Measurements from ENCODE around the gene RASAL1.

Gene RASAL1

GRCh38 chr12:113062502-113063395 lies 72.8 kb downstream of the RASAL1 start:
- POLR2A ChIA-PET (ENCODE audit: low non-redundant PET), result no interaction called here
- no peak for DNase-seq (ENCODE audit: low spot score)
- CTCF ChIA-PET, result interaction anchor here (0.6 to 0.7 kb wide), 2 partner anchors 18 to 536 kb away, joined by 3 read pairs; no protein-coding TSS in a partner anchor
- no peak for TF ChIP-seq CTCF (conservative IDR thresholded peaks at IDR 0.05; ENCODE audit: low read depth)
- no peak overlapping the region for H3K27ac ChIP-seq

DNA sequence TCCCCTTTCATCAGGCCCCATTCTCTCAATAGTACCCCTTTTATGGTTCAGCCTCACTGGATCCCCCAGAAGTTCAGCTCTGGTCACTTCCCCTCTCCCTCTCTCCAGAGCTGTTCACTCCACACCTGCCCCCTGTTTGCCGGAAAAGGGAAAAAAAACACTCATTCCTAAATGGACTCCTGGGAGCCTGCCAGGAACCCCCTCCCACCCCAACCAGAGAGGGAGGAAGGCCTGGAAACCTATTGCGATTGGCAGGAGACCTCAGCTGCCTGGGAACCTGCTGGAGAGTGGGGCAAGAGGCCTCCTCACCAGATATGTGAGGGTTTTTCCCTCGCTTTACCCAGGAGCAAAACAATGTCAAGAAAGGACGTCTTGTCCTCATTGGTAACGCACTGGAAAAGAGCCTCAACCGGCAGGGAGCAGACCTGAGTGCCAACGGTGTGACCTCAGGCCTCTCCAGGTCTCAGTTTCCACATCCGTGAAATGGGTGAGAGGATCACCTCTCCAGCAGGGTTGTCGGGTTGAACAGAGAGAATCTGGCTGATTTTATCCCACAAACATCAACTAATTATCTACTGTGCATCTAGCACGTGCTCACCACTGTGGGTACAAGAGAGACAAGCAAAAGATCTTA lies 74.4 kb downstream of the RASAL1 start:
- POLR2A ChIA-PET (ENCODE audit: low non-redundant PET), result no interaction called here
- H3K27ac ChIP-seq, result no peak overlapping the region

DNA sequence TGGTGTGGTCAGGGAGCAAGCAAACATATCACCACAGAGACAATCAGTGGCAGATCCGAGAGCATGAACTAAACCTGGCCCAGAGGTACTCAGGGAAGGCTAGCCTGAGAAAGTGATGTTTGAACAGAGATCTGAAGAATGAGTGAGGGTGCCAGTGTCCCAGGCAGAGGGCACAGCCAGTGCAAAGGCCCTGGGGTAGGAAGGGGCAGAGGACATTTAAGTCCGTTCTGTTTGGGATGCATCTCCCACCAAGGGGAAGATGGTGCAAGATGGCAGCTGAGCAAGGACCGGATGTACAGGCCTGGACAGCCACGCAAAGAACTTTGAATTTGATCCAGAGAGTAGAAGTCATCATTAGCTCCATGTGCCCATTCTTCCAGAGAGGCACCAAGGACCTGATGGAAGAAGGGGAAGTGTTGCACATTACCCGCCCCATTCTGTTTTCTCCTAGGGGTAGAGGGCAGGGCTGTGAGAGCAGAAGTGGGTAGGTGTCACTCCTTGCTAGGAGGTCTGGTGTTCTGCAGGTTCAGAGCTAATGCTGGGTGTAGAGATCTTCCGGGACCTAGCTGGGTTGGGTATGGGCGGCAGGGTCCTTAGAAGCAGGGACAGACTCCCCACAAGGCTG lies 75.1 kb downstream of the RASAL1 start:
- no peak for TF ChIP-seq CTCF (conservative IDR thresholded peaks at IDR 0.05; ENCODE audit: low read depth)
- POLR2A ChIA-PET (ENCODE audit: low non-redundant PET), result no interaction called here
- DNase-seq (ENCODE audit: low spot score), result no peak
- CTCF ChIA-PET, result no interaction called here
- H3K27ac ChIP-seq, result no peak overlapping the region

More for the DNA sequence above, 74.4 kb downstream of the RASAL1 start:
- DNase-seq (ENCODE audit: low spot score), result no peak
- CTCF ChIA-PET, result interaction anchor here (0.7 kb wide), 1 partner anchor 12 kb away, joined by 4 read pairs; no protein-coding TSS in a partner anchor
- TF ChIP-seq CTCF (conservative IDR thresholded peaks at IDR 0.05; ENCODE audit: low read depth), result no peak

DNA sequence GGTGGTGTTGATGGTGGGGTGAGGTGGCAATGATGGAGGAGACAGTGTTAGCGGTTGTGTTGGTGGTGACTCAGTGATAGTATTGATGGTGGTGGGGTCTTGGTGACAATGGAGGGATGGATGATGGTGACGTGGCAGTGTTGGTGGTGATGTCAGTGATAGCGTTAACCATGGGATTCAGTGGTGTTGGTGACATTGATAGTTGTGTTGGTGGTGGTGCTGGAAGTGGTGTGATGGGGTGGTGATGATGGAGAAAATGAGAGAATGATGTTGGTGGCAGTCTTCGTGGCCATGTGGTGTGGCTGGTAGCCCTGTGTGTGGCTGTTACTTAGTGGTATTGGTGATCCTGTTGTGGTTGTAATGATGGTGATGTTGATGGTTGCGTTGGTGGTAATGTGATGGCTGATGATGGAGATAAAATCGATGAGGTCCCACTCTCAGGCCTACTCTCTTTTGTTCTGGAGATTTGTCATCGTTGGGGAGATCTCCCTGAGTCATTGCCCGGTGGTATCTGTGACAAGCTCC lies 76.4 kb downstream of the RASAL1 start:
- ChIA-PET POLR2A (ENCODE audit: low non-redundant PET) (no interaction called here), CTCF (interaction anchor here (0.9 kb wide), 1 partner anchor 203 kb away, joined by 6 read pairs; no protein-coding TSS in a partner anchor)
- TF ChIP-seq CTCF (conservative IDR thresholded peaks at IDR 0.05; ENCODE audit: low read depth), result no peak
- DNase-seq (ENCODE audit: low spot score), result no peak
- no peak overlapping the region for H3K27ac ChIP-seq

GRCh38 chr12:113058553-113058952 lies 77.0 kb downstream of the RASAL1 start:
- no peak for TF ChIP-seq CTCF (conservative IDR thresholded peaks at IDR 0.05; ENCODE audit: low read depth)
- ChIA-PET CTCF (interaction anchor here (0.9 kb wide), 1 partner anchor 203 kb away, joined by 6 read pairs; no protein-coding TSS in a partner anchor), POLR2A (ENCODE audit: low non-redundant PET) (no interaction called here)
- DNase-seq (ENCODE audit: low spot score), result no peak
- H3K27ac ChIP-seq, result no peak overlapping the region
